HG03280 (cell line): ENCODE results near the gene FKRP.
A peak's percentile ranks its signal among the peaks of the same experiment; 100 is the strongest.
"Not testable (repeated sequence)": the region's sequence is repeated elsewhere in the genome, so short reads cannot be mapped to it uniquely, and the experiment has no call there.

Experiments used
- ATAC-seq: cut with Tn5 transposase; IDR thresholded peaks from one replicate; pipeline ENCODE4 v1.9.1; 2021; ENCODE audit warnings: mild to moderate bottlenecking, moderate library complexity; ENCODE audit not compliant: unreplicated experiment

The FKRP gene

DNA sequence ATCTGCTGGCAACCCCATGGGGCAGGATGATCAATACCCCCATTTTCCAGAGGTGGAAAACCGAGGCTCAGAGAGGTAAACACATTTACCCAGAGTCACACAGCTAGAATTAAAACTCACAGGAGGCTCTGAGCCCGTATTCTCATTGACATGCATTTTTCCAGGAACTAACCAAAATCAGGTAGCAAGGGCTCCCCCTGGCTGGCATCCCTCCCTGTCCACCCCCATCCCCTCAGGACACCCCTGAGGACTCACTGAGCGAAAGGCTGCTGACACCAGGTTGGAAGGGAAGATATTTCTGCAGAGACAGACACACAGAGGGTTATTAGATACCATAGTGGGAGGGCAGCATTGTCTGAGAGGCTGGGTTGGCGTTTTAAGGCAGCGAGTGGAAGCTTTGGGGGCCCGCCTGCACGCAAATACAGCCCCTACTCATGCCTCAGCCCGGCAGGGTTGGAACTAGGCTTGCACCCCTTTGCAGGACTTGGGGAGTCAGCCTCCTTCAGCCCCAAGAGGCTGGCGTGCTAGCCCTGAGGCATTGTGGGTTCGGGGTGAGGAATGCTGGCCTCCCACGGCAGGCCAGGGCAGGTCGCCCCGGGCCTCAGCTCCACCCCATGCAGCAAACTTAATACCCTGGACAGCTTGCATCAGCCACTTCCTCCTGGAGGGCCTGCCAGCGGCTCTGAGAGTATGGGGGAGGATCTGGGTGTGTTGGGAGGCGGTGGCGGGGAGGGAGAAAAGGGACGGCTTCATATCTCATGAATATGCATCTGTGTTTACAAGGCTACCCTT, 38.6 kb downstream of the FKRP start:
- peak; percentile 35 for ATAC-seq

DNA sequence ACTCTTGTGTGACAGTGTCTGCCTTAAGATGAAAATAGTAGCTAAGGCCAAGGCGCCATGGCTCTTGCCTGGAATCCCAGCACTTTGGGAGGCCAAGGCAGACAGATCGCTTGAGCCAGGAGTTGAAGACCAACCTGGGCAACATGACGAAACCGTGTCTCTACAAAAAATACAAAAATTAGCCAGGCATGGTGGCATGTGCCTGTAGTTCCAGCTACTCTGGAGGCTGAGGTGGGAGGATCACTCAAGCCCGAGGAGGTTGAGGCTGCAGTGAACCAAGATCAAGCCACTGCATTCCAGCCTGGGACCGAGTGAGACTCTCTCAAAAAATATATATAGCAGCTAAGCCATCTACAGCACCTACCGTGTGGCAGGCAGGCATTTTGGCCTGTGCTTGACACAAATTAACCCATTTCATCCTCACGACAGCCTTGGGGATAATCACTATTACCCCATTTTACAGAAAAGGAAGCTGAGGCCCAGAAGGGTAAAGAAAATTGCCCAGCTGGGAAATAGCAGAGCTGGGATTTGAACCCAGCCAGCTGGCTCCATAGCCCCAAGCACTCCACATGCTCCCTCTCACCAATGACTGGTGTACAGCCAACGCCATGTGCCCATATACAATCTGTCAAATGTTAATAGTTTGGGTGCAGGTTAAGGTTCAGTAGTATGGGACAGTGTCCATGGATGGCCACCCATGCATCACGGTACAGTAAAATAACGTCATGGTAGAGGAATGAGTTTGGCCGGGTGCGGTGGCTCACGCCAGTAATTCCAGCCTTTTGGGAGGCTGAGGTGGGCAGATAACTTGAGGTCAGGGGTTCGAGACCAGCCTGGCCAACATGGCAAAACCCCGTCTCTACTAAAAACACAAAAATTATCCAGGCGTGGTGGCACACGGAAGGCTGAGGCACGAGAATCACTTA, 39.5 kb downstream of the FKRP start:
- no peak for ATAC-seq

DNA sequence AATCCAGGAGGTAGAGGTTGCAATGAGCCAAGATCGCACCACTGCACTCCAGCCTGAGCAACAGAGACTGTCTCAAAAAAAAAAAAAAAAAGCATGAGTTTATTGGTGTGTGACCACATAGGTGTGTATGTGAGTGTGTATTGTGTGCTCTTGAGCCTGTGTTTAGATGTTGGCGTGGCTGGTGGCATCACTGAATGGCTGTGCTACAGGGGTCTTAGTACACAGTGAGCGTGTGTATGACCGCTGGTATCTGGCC, 40.1 kb downstream of the FKRP start:
- ATAC-seq = no peak

DNA sequence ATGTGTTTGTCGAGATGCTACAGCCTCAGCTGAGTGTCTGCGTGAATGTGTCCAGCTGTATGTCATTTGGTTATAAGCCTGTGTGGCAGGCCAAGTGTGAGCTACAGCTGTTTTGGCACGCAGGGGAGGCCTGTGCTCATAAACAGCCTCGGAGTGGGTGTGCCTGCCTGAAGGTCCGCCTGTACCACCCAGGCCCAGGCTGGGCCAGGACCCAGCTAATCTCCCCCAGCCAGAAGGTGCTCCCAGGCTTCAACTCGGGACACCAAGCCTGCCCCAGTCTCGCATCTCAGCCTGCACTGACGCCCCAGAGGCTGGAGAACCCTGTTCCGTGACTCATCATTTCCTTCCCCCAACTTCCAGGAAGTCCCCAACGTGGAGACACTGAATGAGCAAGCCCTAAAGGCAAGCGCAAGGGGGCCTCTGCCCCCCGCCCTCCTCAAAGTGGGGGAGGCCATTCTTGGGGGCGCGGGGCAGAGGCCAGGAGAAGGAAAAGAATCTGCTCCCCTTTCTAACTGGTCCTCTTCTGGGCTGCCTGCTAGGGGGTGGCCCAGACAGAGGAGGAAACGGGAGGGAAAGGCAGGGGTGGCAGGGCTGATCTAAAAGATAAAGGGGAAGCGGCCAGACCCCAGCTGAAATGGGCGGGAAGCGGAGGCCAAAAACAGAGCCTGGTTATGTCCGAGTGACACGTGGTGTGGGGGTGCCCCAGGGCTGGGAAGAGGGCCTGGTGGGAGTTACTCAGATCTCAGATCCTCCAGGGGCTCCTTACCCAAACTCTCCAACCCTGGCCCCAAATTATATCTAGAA, 40.6 kb downstream of the FKRP start:
- peak; percentile 23 for ATAC-seq

DNA sequence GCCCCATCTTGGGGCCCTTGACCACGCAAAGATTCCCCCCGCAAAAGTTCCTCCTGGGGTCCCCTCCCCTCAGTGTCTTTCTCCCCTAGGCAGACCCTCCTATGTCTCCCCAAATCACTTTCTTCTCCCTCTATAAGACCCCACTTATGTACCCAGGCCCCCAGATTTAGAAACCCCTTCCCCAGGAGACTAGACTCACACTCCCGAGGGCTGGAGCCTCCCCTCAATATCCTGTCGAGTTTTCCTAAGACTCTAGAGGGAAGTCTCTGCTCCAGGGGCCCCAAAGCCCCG, 41.1 kb downstream of the FKRP start:
- ATAC-seq = no peak

DNA sequence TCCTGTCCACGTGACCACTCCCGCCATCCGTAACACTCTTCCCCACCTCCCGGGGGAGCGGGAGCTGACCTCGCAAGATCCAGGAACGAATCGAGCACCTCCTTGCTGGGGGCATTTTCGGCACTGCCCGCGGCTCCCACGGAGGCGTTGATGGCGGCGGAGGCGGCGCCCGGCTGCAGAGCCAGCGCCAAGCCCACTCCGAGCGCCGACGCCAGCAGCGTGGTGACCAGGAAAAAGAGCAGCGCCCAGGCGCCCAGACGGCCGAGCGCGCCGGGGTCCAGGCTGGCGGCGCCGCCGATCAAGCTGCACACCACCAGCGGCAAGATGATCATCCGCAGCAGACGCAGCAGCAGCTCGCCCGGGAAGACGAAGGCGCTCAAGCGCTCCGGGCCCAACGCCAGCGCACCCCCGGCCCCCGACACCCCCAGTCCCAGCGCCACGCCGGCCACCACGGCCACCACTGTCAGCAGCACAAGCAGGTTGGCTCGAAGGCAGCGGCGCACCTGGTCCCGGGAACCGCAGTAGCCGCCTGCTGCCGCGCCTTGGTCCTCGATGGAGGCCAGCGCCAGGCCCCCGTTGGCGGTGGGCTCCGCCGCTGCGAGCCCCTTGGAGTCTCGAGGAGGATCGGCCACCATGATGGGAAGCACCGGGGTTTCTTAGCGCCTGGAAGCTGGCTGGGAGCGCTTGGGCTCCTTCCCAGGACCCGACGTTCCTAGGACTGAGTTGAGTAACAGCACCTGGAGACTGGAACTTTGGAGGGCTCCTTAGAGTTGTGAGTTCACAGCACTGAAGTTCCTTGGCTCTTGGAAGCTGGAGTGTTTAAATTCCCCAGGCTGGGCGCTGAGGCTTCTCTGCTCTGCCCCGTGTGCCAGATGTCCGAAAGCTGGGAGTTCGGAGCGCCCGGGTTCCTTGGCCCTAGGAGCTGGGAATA, 41.7 kb downstream of the FKRP start:
- no peak for ATAC-seq

DNA sequence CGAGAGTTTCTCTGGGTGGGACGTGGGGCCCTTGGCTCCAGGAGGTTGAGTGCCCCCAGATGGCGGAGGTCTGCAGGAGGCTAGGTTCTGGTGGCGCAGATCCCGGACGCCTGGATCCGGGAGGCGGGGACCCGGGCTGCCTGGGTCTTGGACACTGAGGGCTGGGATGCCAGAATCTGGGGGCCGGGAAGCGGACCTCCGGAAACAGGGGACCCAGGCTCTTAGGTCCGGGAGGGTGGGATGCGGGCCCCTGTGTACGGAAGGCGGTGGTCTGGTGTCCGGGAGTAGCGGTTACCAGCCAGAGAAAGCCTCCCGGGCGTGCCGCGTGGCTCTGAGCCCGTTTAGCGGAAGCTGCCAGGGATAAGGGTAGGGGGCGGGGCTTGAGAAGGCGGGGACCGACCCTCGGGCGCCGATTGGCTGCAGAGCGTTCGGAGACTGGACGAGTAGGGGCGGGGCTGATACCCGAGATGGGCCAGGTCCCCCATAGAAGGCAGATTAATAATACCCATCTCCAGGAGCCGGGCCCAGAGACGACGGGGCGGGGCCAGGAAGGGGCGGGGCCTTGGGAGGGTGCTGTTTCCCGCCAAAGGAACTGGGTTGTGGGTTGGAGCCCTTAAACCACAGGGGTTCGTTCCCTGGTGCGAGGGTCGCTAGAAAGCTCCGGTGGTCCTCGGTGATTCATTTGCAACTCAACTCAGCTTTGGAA, 42.6 kb downstream of the FKRP start, which contains the start of gene SLC1A5:
Gene SLC1A5, minus strand, starts transcription at position 333 of the 706 bp plus-strand sequence. CDS start 629 bp downstream, outside the sequence.
- peak; percentile 70 for ATAC-seq

DNA sequence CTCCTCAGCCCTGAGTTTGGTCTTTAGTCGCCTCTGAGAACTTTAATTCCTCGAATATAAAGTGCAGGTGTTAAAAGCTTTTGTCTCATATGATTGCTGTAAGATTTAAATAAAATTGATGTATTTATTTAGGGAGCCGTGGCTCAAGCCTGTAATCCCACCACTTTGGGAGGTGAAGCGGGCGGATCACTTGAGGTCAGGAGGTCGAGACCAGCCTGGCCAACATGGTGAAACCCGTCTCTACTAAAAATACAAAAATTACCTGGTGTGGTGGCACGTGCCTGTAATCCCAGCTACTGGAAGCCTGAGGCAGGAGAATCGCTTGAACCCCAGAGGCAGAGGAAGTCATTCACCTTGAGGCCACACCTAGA, 43.1 kb downstream of the FKRP start:
- ATAC-seq = no peak

DNA sequence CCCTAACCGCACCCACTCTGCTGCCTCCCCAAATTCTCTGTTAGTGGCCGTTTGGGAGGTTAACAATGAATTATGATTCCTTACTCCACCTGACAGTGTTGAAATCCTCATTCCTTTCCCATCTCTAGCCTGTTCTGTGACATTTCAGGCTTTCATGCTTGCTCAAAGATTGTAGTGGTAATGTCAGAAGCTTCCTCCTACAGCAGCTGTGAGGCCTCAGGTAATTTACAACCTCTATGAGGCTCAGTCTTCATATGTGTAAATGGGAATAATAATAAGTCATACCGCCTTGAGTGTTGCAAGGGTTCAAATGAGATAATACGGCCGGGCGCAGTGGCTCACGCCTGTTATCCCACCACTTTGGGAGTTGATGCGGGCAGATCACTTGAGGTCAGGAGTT, 43.5 kb downstream of the FKRP start:
- no peak for ATAC-seq

DNA sequence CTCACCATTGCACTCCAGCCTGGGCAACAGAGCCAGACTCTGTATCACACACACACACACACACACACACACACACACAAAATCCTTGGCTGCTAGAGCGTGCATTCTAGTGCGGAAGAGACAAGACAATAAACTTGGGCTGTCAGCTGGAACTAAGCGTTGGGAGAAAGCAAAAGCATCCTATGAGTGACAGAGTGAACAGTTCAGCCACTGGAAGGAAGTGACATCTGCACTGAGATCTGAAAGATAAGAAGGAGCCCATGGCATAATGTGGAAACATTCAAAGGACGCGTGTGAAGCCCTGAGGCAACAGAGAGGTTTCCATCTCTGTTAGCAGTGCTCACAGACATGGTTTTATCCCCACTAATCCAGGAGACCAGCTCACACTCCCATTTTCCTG, 46.1 kb downstream of the FKRP start:
- ATAC-seq = no peak

DNA sequence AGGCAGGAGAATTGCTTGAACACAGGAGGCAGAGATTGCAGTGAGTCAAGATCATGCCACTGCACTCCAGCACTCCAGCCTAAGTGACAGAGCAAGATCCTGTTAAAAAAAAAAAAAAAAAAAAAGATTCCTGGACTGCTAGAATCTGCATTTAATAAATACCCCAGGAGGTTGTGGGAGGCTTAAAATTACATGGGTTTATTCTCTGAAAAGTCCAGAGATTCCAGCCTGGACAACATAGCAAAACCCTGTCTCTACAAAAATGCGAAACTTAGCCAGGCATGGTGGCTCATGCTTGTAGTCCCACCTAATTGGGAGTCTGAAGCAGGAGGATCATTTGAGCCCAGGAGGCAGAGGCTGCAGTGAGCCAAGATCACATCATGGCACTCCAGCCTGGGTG, 52.0 kb downstream of the FKRP start:
- ATAC-seq = no peak

DNA sequence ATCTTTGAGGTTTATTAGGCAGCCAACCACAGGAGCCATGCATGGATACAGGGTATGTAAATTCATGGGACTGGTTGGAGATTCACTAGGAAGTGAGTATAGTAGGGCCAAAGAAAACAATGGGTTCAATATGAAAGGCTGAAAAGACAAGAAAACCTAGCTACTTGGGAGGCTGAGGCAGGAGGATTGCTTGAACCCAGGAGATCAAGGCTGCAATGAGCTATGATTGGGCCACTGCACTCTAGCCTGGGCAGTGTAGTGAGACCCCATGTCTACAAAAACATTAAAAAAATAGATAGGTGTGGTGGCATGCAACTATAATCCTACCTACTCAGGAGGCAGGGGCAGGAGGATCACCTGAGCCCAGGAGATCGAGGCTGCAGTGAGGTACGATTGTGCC, 52.9 kb downstream of the FKRP start:
- ATAC-seq = no peak

DNA sequence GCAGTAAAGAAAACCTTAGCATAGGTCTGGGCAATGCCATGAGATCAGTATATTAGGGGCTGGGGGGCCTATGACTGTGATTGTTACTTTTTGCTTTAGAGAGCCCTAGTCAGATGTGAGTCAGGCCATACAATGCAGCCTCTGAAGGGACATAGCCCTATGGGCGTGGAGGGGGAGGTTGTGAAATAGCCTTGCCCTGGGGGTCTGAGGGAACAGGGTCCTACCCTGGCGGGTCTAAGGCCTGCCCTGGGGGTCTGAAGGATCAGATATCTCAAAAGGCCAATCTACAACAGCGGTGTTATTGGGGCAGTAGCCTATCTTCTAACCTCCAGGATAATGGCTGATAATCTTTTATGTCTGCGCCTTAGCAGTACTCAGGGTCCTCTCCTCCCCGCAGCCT, 56.3 kb downstream of the FKRP start:
- ATAC-seq = no peak

DNA sequence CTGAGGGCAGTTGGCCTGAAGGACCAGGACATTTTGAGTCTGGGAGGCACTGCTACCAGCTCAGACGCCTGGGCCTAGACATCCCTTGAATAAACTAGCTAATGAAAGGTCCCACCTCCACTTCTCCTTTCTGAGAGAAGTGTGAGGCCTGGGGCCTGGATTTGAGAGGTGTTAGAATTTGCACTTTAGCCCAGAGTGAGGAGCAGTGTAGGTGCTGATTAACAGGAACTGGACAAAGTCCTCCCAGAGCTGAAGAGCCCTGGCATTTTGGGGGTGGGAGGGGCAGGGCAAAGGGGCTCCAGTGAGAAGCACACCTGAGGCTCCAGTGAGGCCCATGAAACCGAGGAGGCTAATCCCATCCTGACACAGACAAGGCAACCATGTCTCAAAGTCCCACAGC, 57.7 kb downstream of the FKRP start:
- ATAC-seq = no peak

DNA sequence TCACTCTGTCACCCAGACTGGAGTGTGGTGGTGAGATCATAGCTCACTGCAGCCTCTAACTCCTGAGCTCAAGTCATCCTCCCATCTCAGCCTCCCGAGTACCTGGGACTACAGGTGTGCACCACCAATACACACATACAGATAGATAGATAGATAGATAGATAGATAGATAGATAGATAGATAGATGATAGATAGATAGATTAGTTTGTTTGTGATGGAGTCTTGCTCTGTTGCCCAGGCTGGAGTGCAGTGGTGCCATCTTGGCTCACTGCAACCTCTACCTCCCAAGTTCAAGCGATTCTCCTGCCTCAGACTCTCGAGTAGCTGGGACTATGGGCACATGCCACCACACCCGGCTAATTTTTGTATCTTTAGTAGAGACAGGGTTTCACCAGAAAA, 58.6 kb downstream of the FKRP start:
- ATAC-seq = not testable (repeated sequence)

DNA sequence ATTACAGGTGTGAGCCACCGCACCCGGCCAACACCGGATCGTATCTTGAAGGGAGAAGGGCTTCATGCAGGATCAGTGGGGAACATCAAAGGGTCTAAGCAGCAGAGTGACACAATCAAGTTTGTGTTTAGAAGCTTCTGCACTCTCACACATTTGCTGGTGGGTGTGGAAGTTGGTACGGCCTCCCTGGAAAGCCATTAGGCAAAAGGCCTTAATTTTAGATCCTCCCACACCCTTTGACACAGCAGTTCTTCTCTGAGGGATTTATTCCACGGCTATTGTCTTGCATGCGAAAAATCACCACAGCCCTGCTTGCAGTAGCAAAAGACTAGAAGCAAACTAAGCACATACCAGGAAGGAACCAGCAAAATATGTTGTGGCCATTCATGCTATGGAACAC, 60.8 kb downstream of the FKRP start:
- ATAC-seq = no peak
